Gastrocnemius medialis (tissue), 4 donors: ENCODE measurements around the gene RGS18.

Experiments
- POLR2A ChIP-seq, 2 donors: fragments of 450-650 bp; IDR thresholded peaks; one replicate each; pipeline ENCODE4 v1.6.1; 2017; ENCODE audit warnings: antibody characterized with exemption in 2 of 2, mild to moderate bottlenecking in 2 of 2, moderate library complexity in 2 of 2
- TF ChIP-seq, protein P1 (sequence below), 5 experiments: fragments of 450-650 bp in 3 of 5; fragments of 200-600 bp in 2 of 5; sonication (generic) in 2 of 5; IDR thresholded peaks in 4 of 5; conservative IDR thresholded peaks in 1 of 5; 1 replicate in 4 of 5; 2 replicates in 1 of 5; pipeline ENCODE4 v1.5.1; 2016 to 2019; ENCODE audit warnings: antibody characterized with exemption in 5 of 5, mild to moderate bottlenecking in 3 of 5, moderate library complexity in 3 of 5

- TF ChIP-seq, protein P1, sequence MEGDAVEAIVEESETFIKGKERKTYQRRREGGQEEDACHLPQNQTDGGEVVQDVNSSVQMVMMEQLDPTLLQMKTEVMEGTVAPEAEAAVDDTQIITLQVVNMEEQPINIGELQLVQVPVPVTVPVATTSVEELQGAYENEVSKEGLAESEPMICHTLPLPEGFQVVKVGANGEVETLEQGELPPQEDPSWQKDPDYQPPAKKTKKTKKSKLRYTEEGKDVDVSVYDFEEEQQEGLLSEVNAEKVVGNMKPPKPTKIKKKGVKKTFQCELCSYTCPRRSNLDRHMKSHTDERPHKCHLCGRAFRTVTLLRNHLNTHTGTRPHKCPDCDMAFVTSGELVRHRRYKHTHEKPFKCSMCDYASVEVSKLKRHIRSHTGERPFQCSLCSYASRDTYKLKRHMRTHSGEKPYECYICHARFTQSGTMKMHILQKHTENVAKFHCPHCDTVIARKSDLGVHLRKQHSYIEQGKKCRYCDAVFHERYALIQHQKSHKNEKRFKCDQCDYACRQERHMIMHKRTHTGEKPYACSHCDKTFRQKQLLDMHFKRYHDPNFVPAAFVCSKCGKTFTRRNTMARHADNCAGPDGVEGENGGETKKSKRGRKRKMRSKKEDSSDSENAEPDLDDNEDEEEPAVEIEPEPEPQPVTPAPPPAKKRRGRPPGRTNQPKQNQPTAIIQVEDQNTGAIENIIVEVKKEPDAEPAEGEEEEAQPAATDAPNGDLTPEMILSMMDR (IDR thresholded peaks at IDR 0.05 in 4 of 5, conservative IDR thresholded peaks at IDR 0.05 in 1 of 5), result no peak
- TF ChIP-seq POLR2A (IDR thresholded peaks at IDR 0.05), result no peak
Measured at GRCh38 chr1:192157067-192157466, 1.2 kb upstream of the RGS18 start.
